ENCODE results near the gene TRIM44. TPM values are rescaled to one million over a fixed set of nuclear protein-coding genes. Genes with fewer than 3 reads are reported as not detected.

Gene TRIM44
- polyA plus RNA-seq, 1 donor = 101 TPM

DNA sequence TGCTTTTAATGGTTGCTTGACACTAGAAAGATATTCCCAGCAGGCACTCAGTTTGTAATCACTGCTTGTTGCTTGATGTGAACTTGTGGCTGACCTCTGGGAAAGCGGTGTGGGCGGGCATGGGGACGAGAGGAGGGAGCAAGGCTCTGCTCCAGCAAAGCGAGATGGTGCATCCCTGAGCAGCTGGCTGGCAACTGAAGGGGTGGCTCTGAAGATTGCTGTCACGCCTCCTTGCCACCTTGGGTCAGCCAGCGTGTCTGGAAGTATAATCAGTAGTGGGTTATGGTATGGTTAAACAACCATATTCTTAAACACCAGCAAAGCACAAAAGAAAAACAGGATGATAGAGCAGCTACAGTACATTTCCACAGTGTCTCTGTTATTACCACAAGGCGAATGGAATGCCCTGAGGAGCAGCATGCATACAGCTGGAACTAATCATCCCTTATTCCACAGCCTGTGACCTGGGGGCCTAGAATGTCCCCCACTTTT, 124.5 kb downstream of the TRIM44 start:
- no peak for DNase-seq

DNA sequence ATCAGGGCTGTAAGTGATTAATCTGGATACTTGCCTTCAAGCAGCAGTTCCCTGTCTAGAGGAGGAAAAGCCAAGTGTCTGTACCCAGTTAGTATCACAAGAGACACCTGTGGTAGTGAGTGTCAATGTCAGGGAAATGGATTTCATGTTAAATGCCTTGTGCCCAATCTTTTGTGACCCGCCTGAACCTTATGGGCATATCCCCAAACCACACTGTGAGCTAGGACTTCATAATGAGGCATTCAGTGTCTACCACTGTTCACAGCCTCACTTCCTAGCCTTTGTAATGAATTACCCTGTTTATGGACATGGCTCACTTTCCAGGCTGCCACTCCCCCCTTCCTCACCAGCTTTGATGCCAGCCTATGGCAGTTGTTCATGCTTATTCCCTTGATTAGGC, 125.1 kb downstream of the TRIM44 start:
- no peak for DNase-seq

DNA sequence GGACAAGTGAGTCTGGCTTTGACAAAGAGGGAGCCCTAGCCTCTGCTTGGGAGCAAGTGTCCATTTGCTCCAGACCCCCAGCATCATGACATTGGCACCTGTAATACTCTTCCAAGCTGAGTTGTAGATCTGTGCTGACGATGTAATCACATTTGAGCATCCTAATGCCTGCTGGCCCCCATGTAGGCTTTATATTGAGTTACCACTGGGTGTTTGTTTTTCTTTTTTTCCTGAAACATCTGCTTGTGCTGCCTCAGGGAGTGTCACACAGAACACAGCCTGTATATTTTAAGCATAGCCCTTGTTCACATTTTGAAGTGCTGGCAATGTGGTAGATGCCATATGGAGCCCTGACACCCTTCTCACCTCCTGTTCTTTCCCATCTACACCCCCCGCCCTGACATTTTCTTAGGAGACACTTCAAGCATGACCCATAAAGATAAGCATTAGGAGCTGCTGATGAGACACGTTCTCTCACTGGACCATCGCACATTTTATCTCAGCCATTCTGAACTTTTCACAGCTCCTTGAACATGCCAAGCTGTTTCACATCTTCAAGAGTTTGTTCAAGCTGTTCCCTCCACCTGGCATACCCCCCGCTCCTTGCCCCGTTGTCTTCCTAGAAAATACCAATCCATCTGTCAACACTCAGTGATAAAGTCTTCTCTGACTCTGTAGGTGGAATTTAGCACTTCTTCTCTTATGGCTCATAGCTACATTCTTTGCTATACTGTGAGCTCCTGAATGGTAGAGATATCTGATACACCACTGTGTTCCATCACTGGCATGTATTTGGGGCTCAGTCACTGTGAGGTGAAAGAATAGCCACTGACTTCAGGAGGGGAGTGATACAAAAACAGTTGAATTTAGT, 128.7 kb downstream of the TRIM44 start:
- no peak for DNase-seq

DNA sequence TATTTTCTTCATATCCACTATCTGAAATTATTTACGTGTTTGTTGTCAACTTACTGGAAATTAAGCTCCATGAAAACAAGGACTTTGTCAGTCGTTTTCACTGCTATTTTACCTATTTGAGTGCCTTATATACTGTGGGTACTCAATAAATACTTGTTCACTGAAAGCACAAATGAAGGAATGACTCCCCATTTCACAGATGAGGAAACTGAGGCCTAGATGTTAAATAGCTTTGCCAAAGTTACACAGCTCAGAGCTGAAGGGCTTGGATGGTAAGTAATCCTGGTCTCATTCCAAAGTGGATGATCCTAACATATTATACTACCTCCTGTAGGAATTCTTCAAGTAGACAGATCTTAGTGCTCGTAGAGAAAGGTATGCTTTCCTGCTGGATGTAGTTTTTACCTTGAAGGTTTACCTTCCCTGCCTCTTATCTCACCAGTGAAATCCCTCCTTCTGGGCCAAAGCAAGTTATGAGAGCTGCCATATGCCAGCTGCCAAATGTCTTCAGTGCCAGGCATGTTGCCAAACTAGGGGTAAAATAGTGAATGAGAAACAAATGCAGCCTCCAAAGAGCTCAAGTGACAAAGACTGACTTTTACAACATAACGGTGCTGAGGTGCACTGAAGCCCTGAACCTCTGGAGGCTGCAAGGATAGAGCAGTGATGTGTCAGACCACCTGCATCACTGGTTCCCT, 129.7 kb downstream of the TRIM44 start:
- DNase-seq = no peak

DNA sequence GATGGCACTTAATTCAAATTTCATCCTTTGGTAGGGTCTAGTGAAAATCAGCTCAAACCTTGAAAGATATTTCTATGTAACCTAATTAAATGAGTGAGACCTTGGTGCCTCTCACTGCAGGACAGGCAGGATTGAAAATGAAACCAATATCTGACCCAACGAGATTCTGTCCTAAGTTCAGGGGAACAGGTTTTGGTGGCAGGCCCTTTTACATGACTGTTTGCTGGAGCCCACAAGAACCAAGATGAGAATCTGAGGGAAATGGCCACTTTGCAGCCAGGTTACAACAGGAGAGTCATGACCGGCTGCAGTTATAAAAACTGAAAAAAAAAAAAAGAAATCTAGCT, 130.2 kb downstream of the TRIM44 start:
- DNase-seq = no peak

DNA sequence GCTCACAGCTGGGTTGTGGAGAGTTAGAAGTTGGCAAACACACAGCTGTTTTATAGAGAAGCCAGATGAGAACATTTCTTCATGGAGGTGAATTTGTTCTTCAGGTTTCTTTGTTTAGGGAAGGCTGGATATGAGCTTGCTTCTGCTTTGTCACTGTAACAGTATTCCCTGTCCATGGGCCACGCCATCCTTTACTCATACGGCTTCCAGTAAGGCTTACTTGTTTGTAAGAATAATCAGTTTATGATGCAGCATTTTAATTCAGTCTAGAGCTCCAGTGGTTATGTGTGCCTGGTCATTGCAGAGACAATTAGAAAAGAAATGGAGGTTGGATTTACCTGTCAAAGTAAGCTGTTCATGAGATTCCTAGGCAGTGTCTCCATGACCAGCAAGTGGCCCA, 131.8 kb downstream of the TRIM44 start:
- DNase-seq = no peak

DNA sequence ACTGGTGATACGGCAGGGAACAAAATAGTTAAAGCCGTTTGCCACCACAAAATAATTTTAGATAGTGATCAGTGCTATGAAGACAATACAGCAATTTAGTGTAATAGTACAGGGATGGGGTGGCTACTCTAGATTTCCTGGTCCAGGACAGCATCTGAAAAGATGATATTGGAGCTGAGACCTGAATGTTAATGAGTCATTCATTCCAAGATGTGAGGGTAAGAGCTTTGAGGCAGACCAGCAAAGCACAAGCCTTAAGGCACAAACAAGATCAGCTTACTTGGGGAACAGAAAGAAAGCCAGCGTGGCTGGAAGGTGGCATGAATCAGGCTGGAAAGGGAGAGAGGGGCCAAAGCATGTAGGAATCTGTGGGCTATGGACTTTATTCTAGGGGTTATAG, 132.3 kb downstream of the TRIM44 start:
- DNase-seq = no peak

DNA sequence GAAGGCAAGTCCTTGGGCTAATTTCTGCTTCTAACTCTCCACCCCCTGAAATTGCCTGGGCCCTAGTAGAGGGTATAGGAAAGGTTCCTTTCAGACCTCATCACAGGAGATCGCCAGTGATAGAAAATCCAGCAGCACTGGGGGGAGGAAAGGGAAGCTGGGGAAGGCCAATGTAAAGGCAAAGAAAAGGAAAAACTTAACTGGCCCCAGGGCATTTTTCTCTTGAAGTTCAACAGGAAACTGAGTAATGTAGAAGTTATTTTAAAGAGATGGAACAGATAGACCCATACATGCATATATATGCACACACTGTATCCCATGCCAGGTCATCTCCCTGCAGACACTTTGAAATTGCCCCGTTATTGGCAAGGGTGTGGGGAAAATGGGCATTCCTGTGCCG, 134.0 kb downstream of the TRIM44 start:
- DNase-seq = no peak

DNA sequence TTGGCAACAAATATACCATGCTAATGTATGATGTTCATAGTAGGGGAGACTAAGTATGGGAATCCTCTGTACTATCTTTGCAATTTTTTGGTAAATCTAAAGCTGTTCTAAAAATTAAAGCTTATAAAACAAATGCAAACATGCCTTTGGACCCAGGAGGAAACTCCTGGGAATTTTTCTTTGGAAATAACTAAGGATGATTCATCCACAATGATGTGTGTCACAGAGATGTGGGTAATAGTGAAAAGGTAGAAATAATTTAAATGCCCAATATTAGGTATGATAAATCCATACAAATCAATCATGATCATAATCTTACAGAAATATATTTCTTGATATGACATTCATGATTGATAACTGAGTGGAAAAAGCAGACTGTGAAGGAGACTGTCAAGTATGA, 135.8 kb downstream of the TRIM44 start:
- DNase-seq = no peak

DNA sequence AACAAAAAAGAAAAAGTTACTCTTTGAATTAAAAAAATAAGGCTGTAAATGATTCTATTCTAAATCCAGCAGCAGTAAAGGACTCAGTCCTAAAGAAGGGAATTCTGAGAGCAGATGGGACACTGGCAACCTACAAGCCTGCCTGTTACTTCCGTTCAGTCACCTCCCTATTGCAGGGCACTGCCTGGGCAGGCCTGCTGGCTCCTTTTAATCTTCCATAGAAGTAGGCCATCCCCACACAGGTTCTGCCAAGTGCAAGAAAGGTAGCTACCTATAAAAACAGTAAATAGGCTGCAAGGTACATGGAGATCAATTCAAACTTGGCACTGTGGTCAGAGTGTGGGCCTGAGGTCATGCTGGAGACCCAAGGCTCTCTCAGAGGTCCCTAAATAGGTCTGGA, 136.4 kb downstream of the TRIM44 start:
- no peak for DNase-seq

DNA sequence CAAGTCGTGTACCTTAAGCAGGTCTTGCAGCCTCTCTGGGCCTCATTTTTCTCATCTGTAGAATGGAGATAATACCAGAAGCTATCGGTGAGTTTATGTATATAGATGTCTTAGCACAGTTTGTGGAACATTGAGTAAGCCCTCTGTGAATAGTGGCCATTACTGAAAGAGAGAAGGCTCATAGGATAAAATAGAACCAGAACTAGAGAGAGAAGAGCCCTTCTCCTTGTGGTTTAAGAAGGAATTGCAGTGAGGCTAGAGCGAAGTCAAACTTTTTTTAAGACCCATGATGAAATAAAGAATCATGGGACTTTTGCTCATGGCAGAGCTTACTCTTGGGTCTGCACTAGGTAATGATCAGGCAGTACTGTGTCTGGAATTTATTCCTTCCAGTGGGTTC, 137.1 kb downstream of the TRIM44 start:
- DNase-seq = no peak

DNA sequence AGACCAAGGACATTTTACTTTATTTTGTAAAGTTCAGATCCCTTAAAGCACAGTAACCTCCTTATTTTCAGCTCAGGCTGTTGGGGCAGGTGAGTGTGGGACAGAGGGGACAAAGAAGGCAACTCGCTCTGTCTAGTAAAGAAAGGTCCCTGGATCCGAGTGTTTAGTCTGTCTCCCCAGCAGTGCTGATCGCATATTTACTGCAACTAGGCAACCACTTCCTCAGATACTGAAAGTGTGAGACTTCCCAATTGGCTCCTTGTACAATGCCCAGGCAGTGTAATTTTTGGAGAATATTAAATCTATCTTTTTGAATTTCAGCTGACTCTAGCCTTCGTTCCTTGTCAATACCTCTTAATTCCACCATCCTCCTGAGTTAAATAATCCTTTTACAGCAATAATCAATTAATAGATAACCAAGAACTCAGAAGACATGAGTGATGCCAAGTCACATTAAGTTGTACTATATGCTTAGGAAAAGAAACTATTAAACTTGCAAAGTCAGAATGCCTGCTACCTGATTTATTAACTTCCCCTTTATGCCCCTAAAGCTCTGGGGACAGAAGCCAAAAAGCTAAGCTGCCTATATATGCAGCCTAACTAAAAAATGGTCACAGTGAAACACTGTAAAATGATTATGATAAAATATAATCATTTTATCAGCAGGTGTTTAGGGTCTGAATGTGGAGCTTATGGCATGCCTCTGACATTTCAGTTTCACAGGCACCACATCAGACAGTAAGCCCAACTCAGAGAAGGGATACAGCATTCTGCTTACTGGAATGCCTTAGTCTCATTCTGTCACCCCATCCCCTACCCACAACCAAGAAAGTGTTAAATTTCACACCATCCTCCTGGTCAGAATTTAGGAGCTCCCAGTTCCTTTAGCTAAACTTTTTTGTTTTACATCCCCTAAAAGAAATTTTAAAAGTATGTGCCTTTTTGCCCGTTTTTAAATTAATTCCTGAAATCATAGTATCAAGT, 138.7 kb downstream of the TRIM44 start:
- DNase-seq = no peak

DNA sequence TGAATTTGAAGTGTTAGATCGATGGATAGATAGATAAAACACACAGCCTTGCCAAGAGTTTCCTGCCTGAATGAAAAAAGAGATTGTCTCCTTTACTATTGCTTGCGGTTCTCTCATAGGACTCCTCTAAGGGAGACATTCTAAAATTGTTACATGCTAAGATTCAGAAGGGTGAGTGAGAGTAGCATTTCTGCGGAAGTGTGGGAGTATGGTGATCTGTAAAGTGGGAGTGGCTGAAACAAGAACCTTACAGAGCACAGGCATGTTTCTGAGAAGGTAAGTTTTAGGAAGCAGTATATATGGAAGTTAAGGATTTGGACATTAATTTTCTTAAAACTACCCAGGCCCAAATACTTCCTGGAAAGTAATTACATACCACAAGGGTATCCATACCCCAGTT, 139.6 kb downstream of the TRIM44 start:
- no peak for DNase-seq

DNA sequence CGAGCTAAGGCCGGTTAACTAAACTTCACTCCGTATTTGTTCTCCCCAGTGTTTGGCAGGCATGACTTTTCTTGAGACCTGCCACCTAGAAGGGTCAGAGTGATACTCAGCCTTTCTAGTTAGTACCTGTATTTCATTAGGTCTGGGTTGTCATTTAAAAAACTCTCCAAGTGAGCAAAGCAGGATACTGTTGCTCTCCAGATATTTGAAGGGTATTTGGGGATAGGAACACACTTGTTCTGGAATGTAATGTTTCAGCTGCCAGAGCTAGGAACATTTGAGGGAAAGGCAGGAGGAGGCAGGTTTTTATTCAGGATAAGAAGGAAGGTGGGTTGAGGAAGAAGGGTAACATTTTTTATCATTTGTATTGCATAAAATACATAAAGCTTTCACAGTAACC, 140.1 kb downstream of the TRIM44 start:
- DNase-seq = no peak

DNA sequence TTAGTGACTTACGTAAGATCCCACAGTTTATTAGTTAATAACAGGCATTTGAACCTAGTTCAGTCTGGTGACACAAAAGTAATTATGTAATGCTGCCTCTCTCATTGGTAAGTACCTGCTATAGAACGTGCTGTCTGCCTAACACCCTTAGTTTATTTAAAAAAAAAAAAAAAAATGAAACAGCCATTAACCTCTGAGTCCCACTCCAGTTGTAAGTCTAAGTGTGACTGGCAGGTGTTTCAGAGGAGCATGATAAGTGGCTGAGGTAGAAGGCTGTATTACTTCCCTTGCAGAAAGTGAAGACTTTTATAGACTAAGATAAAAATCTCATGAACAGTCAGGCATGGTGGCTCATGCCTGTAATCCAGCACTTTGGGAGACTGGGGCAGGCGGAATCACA, 140.5 kb downstream of the TRIM44 start:
- no peak for DNase-seq

DNA sequence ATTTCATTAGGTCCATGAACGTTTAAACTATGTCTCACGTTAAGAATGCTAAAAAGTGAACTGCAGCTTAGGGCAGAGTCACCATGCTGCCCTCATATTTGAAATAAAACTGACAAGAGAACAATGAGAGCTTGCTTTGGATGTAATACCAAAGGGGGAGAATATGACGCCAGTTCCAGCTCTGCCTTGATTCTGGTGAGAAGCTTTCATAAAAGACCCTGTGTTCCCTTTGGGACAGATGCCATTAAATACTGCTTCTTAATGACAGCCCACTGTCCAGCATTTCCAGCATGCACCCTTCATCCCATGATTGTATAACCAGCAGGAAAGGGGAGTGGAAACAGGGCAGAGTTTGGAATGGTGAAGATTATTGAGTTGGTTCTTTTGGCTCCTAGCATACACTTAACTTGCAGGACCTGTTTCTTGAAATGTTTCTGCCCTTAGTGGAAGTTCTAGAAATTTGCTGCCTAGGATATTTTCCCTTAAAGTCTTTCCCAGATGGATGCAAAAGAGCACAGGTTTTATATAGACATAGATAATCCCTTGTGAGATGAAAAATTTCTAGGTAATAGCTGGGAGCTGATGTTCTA, 142.0 kb downstream of the TRIM44 start:
- no peak for DNase-seq

DNA sequence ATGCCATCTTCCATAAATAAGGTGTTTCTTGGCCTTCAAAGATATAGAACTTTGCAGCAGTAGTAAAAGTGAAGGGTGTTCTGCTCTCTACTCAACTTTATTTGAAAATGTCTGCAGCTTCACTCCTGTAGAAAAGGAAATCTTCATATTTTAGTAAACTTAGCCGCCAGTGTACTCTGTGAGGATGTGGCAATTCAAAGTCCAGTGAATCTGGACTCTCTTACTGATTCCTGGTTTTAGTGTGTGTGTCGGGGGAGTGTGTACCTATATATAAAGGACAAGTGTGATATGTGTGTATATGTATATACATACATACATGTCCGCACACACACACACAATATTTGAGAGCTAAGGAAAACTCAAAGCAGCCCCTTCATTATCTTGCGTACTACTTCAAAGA, 147.0 kb downstream of the TRIM44 start:
- no peak for DNase-seq

DNA sequence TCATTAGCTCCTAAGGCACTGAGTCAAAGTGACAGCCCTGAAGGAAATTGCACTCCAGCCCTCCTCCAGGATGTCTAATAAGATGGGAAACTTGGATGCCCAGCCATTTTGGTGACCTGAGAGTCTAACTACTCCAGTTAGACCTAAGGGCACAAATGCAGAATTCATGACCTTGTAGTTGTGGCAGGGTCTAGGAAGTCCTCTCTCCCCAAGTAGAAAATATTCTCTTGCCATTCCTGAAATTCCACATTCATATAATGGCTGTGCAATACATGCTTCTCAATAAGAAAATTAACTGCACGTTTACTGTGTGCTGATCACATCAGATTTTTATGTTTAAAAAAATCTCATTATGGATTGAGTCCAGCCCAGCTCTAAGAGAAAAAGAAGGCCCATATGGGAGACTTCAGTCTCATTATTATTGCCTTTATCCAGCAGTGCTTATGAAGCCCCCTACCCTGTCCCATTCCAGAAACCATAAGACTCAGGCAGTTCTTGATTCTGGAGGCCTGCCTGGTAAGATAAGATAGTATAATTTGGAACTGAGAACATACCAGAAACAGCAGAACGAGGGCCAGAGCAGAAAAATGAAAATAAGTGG, 147.6 kb downstream of the TRIM44 start:
- DNase-seq = no peak

DNA sequence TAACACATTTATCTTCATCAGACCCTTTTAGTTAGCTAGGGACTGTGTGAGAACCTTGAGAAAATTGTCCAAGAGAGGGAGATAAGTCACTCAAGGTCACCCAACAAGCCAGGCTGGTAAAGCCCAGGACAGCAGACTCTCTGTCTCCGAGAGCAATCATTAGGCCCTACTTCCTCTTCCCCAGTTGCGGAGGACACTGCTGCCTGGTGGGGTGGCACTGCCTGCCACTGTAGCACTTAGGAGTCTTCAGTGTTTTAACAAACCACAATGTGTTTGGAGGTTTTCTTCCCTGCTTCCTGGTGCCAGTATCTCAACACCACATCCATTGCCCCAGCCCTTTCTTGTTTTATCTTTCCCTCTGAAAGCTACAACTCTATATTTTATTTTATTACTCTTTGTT, 149.2 kb downstream of the TRIM44 start:
- no peak for DNase-seq

DNA sequence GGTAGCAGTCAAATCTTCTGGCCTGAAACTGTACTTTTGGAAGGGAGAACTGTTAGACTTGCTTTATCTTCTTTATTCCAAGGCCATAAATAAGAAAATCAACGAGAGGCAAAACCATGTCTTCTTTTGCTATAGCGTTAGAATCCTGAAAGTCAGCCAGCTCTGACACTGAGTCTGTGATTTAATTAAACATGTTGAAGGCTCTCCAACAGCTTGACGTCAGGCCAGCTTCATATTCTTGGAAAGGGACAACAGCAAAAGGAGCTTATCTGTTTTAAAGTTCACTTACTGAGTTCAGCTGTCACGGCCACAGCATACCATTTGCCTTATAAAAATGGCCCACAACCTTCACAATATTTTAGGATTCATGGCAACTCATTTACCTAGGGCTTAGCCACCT, 150.3 kb downstream of the TRIM44 start:
- peak; percentile 28 for DNase-seq

DNA sequence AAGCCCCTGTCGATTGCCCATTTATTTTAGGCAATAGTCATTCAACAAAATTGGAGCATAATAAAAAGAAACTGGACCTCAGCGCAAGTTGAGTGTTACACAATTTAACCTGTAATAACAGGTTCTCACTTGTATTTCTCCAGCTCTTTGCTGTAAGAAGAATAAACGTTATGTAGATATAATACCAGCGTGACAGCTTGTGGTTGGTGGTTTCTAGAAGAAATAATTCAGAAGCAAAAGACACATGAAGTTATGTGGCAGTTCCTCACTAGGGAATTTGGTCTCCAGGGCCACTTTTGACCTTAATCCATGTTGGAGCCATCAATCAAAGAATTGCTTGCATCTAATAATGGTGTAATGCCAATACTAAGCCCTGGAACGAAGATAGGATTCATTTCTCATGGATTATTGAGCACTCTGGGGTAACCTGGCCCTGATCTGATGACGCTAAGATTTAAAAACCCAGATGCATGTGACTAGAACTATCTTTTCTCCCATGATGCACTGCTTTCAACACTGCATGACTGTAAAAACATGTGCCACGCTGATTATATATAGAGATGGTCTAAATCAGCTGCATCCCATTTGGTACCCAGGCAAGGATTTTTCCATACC, 151.6 kb downstream of the TRIM44 start:
- DNase-seq = no peak
